HG03439 (cell line): ENCODE measurements around the gene C22orf15.

Experiments
- ATAC-seq: cut with Tn5 transposase; IDR thresholded peaks from one replicate; pipeline ENCODE4 v1.9.1; 2021; ENCODE audit warnings: mild to moderate bottlenecking, moderate library complexity; ENCODE audit not compliant: unreplicated experiment

Gene C22orf15

DNA sequence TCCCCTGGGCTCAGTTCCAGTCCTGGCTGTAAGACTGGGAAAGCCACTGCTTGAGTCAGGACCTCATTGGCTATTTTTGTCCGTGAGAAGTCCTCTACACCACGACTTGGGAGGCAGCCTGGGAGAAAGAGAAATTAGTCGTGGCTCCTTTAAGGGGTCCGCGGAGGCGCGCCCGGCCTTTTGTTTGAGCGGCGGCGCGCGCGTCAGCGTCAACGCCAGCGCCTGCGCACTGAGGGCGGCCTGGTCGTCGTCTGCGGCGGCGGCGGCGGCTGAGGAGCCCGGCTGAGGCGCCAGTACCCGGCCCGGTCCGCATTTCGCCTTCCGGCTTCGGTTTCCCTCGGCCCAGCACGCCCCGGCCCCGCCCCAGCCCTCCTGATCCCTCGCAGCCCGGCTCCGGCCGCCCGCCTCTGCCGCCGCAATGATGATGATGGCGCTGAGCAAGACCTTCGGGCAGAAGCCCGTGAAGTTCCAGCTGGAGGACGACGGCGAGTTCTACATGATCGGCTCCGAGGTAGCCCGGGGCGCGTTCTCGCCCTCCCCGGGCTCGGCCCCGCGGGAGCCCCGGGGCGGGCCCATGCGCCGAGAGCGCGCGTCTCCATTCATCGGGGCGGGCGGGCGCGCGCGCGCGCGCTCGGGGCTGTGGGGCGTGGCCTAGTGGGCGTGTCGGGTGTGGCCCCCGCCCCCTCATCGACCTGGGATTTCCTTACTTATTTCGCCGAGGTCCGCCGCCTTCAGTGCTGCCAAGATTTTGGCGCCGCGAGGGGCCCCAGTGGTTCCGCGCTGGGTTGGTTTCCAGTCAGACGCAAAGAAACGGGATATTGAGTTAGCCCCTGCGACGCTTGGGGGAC lies 24.2 kb downstream of the C22orf15 start, which contains the start of gene SMARCB1:
TSS of gene SMARCB1 (plus strand) at position 215 of the 848 bp plus-strand sequence. CDS start at position 419, 204 bp downstream.
- peak; percentile 67 for ATAC-seq

DNA sequence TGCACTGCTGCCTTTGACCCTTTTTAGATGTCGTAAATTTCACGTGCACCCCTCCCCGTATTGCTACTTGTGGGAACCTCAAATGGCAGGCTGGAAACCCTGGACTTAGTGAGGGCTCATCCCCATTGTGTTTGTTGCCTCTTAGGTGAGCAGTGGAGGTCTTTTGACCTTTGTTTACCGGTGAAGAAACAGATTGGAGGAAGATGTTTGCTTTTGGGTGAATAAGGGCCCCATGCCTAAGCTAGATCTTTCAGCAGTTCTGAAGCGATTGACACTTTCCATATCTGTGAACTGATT lies 24.8 kb downstream of the C22orf15 start:
- peak; percentile 16 for ATAC-seq

DNA sequence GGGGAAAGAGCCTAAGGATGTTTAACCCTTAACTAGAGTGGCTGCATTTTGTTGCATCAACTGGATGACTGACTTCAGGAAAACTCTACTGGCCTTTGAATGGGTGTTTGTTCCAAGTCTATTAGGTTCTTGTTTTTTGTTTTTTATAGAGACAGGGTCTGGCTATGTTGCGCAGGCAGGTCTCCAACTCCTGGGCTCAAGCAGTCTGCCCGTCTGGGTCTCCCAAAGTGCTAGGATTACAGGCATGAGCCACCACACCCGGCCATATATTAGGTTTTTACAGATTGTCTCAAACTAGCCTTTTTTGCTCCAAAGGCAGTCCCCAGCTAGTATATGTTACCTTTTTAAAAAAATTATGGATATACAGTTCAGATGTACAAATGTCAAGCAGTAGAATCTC lies 25.1 kb downstream of the C22orf15 start:
- no peak for ATAC-seq

DNA sequence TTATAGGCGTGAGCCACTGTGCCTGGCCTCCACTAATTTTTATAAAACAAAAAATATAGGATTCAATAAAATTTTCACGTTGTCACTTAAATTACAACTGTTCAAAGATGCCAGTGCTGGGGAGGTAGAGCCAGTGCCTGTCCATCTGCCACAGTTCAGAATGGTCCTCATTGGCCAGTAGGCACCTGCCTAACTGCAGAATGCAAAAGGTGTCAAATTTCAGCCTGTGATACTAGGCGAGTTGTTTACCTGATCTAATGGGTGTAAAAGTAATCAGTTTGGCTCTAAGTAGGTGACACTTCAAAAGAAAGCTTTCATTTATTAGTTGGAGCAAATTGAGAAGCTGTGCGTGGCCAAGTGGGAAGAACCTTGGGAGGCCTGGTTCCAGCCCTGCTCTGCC lies 26.3 kb downstream of the C22orf15 start:
- no peak for ATAC-seq

DNA sequence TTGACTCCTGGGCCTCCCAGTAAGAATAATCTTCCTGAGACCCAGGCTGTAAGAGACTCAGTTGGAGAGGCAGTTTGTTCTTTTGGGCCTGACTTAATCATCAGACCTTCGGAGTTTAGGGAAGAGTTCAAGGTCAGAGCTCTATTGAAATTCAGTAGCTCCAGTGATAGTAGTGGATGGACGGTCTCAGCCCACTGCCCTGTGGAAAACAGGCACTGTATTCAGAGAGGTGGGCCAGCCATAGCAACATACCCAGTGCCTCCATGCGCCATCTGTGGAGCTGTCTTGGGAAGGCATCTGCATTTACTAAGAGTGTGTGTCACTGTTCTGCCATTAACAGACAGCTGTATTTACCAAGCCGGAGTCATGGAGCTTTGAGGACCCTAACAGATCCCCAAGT lies 26.8 kb downstream of the C22orf15 start:
- ATAC-seq, result no peak

DNA sequence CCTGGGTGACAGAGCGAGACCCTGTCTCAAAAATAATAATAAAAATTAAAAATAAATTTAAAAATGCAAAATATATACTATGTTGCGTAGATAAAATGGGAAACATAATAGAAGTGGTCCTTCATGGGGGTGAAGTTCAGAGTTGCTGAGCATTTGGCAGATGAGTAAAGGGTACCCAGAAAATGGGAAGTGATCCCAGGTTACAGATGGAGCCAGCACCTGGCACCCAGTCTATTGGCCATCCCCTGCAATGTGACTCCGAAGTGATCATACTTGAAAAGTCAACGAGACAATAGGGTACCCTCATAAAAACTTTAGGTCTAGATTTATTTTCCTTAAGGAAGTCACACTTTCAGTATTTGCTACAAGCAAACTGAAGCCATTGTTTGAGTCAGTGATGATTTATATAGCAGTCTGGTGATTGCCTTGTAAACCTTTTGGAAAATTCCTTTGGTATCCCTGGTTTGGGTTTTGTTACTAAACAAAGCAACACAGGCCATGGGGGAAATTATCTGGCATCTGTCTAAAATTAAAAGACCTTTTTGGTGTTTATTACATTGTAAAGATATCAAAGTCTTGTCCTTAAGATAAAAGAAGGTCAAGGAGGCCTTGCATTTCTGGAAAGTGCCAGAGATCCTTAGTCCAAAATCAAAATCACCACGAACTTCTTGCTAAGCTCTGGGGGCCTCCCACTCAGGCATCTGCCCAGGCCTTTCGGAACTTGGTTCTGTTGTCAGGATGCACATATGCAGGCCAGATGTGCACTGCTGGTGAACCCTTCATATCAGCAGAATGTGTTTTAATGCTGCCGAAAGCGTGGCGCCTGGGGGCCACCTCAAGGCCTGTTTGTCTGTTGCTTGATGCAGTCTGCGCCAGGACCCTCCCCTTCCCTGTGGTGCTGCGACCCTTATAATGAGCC lies 28.3 kb downstream of the C22orf15 start:
- no peak for ATAC-seq

DNA sequence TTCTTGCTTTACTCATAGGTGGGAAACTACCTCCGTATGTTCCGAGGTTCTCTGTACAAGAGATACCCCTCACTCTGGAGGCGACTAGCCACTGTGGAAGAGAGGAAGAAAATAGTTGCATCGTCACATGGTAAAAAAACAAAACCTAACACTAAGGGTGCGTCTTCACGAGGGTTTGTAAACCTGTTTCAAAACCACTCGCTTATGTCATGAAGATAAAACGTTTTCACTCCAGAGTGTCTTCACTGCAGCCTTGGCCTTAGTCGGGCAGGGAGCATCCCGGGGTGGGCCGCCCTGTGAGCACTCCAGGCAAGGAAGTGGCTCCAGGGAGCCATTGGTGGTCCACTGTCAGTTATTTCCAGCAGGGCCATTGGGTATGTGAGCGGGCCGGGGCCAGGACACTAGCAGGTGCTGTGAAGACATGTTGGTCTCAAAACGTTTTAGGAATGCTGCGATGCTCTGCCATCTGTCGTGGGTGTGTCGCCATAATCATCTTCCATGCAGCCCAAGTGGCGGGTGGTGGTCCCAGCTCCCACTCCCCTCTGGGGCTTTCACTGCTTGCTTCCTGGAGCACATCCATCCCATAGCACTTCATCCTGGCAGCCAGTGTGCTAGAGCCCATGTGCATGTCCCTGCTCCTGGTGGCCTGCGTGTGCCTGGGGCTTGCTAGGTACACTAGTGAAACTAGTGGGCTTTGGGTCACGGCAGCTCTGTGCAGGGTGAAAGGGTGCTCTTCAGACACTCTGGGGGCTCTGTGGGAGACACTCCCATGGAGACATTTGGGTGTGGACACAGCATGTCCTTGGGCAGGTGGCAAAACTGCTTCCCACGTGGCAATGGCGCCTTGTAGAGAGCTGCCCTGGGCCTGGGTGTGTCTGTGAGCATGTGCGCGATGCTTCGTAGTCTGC lies 29.2 kb downstream of the C22orf15 start:
- ATAC-seq, result no peak

DNA sequence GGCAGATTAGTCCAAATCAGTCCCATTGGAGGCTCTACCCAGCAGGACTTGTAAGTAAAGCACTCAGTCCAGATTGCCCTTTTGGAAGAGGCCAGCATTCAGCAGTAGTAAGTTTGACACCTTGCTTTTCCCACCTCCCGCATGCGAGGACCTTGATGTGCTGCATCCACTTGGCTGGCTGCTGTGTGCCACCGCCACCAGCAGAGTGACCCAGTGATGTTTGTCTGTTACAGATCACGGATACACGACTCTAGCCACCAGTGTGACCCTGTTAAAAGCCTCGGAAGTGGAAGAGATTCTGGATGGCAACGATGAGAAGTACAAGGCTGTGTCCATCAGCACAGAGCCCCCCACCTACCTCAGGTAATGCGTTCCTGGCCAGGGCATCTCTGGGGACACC lies 30.5 kb downstream of the C22orf15 start:
- no peak for ATAC-seq

DNA sequence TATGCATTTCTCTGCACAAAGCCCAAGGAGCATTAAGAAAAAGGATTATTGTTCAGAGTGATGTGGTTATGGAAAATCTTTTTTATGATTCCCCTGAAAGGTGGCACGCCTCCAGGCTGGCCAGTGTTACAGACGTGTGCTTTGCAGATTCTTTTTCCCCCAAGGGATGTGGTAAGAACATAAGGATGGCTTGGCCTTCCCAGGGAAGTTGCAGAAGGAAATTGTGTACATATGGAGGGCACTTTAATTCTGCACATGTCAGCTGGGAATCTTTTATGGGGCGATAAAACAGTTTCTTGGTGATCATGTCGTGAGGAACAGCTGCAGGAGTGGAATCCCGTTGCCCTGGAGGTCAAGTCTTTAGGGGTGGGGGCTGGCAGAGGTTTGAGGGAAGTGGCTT lies 33.7 kb downstream of the C22orf15 start:
- no peak for ATAC-seq

DNA sequence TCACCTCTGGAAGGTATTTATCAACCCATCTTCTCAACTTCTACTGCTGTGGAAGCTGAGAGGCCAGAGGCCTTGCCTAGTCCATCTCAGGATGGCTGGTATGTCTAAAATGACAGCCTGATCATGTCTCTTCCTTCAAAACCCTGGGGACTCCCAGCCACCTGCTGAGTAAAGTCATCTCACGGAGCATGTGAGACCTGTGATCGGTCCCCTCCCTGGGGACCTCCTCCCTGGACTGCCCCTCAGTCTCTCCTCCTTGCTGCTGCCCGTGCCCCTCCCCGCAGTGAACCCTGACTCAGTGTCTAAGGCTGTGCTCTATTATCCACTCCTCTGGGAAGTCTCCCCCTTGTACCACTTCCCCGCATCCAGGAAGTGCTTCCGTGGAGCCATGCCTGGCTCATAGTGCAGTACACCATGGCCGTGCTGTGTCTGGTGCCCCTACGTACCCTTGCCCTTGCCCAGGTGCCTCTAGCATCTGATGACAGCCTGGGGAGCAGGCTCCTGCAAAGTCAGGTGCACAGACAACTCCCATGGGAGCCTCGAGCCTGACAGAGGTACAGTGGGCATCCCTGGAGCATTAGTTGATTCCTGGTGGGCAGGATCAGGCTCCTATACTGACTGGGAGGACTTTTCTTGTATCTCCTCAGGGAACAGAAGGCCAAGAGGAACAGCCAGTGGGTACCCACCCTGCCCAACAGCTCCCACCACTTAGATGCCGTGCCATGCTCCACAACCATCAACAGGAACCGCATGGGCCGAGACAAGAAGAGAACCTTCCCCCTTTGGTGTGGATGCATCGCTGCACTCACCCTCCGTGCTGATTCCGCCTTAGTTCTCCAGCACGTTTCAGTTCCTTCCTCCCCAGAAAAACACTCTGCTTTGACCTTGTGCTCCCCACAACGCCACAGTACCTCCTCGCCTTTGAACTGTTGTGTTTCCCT lies 37.8 kb downstream of the C22orf15 start:
- ATAC-seq, result no peak

DNA sequence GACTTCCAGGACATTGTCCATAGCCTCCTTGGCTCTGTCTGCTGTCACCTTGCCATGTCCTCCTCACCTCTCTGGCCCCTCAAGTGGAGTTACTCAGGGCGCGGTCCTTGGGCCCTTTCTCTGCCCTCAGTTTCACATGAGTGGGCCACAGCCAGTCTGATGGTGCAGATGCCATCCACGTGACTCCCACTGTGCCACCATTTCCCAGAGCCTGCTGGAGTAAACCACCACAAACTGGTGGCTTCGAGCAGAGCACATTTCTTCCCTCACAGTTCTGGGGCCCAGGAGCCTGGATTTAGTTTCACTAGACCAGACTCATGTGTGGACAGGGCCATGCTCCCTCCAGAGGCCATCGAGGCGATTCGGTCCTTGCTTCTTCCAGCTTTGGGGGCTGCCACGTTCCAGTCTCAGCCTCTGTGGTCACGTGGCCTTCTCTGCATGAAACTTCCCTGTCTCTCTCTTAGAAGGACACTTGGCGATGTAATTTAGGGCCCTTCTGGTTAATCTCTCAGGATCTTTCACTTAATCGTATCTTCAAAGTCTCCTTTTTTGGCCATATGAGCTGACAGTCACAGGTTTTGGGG lies 38.5 kb downstream of the C22orf15 start:
- ATAC-seq, result no peak

DNA sequence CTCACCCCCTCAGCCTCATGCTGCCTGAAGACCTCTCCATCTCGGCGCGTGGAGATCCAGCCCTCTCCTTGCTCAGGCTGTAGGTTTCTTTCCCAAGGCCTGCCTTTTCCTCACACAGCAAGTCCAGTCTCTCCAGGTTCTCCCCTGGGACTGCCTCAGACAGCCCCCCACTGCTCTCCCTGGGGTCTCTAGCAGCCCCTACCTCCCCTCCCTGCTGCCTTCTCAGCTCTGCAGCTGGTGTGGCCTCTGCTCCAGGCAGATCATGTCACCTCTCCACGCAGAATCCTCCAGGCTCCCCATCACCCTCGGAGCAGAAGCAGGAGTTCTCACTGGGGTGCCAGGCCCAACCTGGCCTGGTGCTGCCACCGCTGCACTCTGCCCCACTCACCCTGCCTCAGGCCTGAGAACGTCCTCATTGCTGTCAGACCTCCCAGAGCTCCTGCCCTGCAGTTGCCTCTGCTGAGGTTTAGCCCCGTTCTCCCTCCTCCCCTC lies 39.1 kb downstream of the C22orf15 start:
- ATAC-seq, result no peak

DNA sequence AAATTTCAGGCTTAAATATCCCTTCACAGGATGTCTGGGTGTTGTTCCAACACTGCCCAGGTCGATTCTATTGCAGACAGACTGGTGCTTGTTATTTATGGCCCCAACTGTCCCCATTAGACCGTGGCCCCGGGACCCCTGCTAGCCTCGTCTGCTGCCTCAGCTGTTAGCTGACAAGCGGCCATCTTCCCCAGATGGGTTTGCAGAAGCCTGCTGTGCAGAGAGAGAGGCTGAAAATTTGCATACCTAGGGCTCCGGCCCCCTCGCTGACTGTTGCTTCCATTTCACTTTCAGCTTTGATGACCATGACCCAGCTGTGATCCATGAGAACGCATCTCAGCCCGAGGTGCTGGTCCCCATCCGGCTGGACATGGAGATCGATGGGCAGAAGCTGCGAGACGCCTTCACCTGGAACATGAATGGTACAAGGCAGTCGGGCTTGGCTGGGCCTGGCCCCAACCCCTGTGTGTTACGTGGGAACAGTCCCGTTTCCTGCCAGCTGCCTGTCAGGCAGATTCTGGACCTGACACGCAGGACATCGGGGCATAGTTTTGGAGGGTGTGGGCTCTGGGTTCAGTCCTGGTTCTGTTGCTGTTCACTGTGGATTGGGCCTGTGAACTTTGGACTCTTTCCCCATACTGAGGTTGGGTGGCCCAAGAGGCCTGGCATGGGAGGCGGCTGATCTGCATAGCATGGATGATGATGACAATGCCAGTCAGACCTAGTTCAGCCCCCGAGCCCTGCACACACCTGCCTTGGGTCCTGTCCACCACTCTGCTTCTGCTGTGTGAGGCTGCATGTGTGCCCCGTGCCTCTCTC lies 40.4 kb downstream of the C22orf15 start:
- ATAC-seq, result peak; percentile 44

DNA sequence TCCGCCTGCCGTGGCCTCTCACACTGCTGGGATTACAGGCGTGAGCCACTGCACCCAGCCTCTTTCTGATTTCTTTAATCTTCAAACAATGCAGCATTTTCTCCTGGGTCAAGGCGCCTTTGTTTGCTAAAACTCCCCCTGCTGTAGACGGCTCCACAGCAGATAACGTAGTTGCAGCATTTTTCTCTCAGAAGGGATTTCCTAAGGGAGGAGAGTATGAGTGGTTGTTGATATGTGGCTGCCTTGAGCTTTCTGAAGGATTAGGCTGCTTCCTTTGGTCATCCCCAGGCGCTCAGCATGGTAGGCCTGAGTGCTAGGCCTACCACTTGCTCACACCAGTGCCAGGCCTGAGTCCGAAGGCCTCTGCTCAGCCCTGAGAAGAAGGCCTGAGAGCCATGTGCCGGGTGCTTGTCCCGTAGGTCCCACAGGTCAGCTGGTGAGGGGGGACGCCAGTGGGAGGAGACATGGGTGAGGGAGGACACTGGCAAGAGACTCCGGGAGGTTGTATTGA lies 42.0 kb downstream of the C22orf15 start:
- ATAC-seq, result no peak

DNA sequence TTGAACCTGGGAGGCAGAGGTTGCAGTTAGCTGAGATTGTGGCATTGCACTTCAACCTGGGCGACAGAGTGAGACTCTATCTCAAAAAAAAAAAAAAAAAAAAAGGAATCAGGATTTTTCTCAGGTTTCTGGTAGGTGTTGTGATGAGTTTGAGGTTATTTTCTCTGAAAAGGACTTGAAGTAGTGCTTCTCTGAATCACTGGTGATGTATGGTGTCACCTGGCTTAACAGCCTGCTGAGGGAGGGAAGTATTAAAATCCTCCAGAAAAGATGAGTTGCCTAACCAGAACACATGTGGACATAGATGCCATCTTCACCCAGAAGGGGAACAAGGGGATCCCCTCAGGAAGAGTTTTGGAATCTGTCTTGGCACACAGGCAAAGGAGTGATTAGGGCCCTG lies 44.0 kb downstream of the C22orf15 start:
- no peak for ATAC-seq

DNA sequence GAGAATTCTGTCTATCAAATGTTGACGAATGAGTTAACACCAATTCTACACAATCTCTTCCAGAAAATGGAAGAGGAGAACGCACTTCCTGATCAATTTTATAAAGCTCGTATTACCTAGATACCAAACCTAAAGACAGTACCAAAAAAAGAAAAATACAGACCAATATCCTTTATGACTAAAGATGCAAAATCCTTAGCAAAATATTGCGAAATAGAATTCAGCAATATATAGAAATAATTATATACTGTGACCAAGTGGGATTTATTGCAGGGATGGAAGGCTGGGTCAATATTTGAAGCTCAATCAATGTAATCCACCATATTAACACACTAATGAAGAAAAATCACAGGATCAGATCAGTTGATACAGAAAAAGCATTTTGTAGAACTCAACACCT lies 49.6 kb downstream of the C22orf15 start:
- no peak for ATAC-seq
